CD4-positive, alpha-beta T cell (primary cell): ENCODE measurements around the gene OSBPL3. TPM values are rescaled to one million over a fixed set of nuclear protein-coding genes. Genes with fewer than 3 reads are reported as not detected.

Experiments
- ATAC-seq: fragments of 200-7000 bp; cut with Tn5 transposase; one replicate; pipeline ENCODE4 v1.10.0; 2022; ENCODE audit warnings: mild to moderate bottlenecking; ENCODE audit not compliant: poor library complexity
- CTCF ChIA-PET: fragments of 350-600 bp; sonication (Branson Sonifier 250); formaldehyde crosslinking; loops from one replicate; lab custom pipeline; 2021; ENCODE audit warnings: antibody characterized with exemption, inconsistent platforms; lab: Charles Lee
- POLR2A ChIA-PET: fragments of 350-600 bp; sonication (Branson Sonifier 250); formaldehyde crosslinking; loops from one replicate; lab custom pipeline; 2021; ENCODE audit warnings: antibody characterized with exemption, inconsistent platforms; lab: Charles Lee
- DNase-seq, 14 experiments: peaks; one replicate each; pipeline ENCODE4 v3.0.0-alpha.2; 2013 to 2020; ENCODE audit warnings: mixed read lengths in 2 of 14
- H3K27ac ChIP-seq, 2 donors: one replicate each; pipeline versions ENCODE4 v1.5.1 to v1.7.0; 2013; ENCODE audit warnings: low read length in 2 of 2, low read depth in 1 of 2, mild to moderate bottlenecking in 1 of 2
- H3K27me3 ChIP-seq, 2 experiments: 1 replicate in 1 of 2; 2 replicates in 1 of 2; pipeline versions ENCODE4 v1.6.1 to v1.7.0; 2013; ENCODE audit warnings: low read length in 2 of 2, control low read depth in 1 of 2, mild to moderate bottlenecking in 1 of 2, moderate library complexity in 1 of 2; ENCODE audit not compliant: insufficient read depth in 2 of 2, control insufficient read depth in 1 of 2
- H3K36me3 ChIP-seq: one replicate; pipeline ENCODE4 v1.6.1; 2013; ENCODE audit warnings: low read length, control low read depth; ENCODE audit not compliant: insufficient read depth
- H3K4me1 ChIP-seq: one replicate; pipeline ENCODE4 v1.6.1; 2013; ENCODE audit warnings: low read length, control low read depth; ENCODE audit not compliant: insufficient read depth
- H3K4me3 ChIP-seq: one replicate; pipeline ENCODE4 v1.5.1; 2013; ENCODE audit warnings: mild to moderate bottlenecking, low read length, moderate library complexity
- H3K9me3 ChIP-seq, 2 experiments: 1 replicate in 1 of 2; 2 replicates in 1 of 2; pipeline versions ENCODE4 v1.6.1 to v1.7.0; 2013; ENCODE audit warnings: low read length in 2 of 2, mild to moderate bottlenecking in 2 of 2, control low read depth in 1 of 2, moderate library complexity in 1 of 2; ENCODE audit not compliant: control insufficient read depth in 1 of 2, insufficient read depth in 1 of 2
- H3K27ac Mint-ChIP-seq: one replicate; pipeline ENCODE4 v1.8.0; 2020; ENCODE audit warnings: mixed read lengths
- H3K27me3 Mint-ChIP-seq: one replicate; pipeline ENCODE4 v1.8.0; 2021; ENCODE audit warnings: mixed read lengths
- H3K36me3 Mint-ChIP-seq: one replicate; pipeline ENCODE4 v1.8.0; 2021; ENCODE audit warnings: low read depth, mixed read lengths
- H3K4me1 Mint-ChIP-seq: one replicate; pipeline ENCODE4 v1.8.0; 2021; ENCODE audit warnings: low read depth, mixed read lengths
- H3K4me3 Mint-ChIP-seq: one replicate; pipeline ENCODE4 v1.8.0; 2020; ENCODE audit warnings: mild to moderate bottlenecking, mixed read lengths
- H3K9me3 Mint-ChIP-seq: one replicate; pipeline ENCODE4 v1.8.0; 2020; ENCODE audit warnings: mixed read lengths
- intact Hi-C, 2 experiments: fragments of 100-400 bp; cut with DNase I in 1 of 2; cut with micrococcal nuclease in 1 of 2; formaldehyde crosslinking; loops; one replicate each; pipeline versions ENCODE4 v1.15.1 to v1.9.0; 2023 to 2025; cut with DNase I, micrococcal nuclease
- total RNA-seq, 174 experiments: library from RNA in 2 of 174; stranded (reverse) in 2 of 174; gene quantifications; one replicate each; pipeline ENCODE4 v1.2.3 and lab custom pipeline; 2021 to 2026
- TF ChIP-seq, protein P1 (sequence below): fragments of 200-600 bp; IDR thresholded peaks from one replicate; pipeline ENCODE4 v1.8.0; 2022; ENCODE audit warnings: antibody characterized with exemption, mild to moderate bottlenecking

OSBPL3 gene
- total RNA-seq, 2 experiments from 2014 or later = 25.4 to 25.9 TPM

DNA sequence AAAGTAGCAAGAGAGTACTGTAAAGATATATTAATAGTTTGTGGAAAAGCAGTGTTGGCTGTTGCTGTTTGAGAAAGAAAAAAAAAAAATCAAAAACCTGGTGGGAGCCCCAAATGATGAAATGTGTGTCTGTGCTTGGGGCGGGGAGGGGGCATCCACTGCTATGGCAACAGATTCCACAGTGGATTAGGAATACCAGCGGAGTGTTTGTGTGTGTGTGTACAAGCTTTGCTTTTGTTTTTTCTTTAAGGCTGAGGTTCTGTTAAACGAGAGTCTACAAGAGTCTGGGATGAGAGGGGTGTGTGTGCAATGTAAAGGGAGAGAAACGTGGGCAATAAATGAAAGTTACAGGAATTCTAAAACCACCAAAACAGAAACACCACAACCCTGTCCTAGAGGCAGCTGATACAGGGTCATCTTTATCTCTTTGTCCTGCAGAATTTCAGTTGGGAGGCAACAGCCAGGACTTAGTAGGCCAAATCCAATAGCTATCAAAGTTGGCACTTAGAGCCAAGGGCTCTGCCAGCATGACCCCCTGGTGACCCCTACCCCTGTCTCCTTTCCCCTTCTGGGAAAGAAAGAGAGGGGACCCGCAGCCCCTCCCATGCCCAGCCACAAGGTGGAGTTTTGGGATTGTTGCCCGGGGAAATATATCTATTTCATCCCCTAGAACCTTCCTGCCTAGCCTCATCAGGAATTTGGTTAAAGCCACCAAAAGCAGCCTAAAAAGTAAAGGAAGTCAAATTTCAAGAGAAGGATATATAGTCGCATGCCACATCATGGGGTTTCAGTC, 85.4 kb downstream of the OSBPL3 start:
- ChIA-PET POLR2A (interaction anchor here (0.8 kb wide), 1 partner anchor 85 kb away, joined by 4 read pairs; no protein-coding TSS in a partner anchor), CTCF (interaction anchor here (1.0 kb wide), 1 partner anchor 85 kb away, joined by 3 read pairs; no protein-coding TSS in a partner anchor)
- intact Hi-C loops = no loop called here
- no peak overlapping the region for H3K27ac ChIP-seq
- H3K9me3 Mint-ChIP-seq = no peaks in the 10 kb centered on the region
- peaks cover 11% of the 10 kb centered on the region for H3K36me3 ChIP-seq
- H3K4me3 ChIP-seq = no peak overlapping the region
- no peaks in the 10 kb centered on the region for H3K27me3 ChIP-seq
- H3K9me3 ChIP-seq = no peaks in the 10 kb centered on the region
- TF ChIP-seq, protein P1, sequence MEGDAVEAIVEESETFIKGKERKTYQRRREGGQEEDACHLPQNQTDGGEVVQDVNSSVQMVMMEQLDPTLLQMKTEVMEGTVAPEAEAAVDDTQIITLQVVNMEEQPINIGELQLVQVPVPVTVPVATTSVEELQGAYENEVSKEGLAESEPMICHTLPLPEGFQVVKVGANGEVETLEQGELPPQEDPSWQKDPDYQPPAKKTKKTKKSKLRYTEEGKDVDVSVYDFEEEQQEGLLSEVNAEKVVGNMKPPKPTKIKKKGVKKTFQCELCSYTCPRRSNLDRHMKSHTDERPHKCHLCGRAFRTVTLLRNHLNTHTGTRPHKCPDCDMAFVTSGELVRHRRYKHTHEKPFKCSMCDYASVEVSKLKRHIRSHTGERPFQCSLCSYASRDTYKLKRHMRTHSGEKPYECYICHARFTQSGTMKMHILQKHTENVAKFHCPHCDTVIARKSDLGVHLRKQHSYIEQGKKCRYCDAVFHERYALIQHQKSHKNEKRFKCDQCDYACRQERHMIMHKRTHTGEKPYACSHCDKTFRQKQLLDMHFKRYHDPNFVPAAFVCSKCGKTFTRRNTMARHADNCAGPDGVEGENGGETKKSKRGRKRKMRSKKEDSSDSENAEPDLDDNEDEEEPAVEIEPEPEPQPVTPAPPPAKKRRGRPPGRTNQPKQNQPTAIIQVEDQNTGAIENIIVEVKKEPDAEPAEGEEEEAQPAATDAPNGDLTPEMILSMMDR = peak; percentile 20
- peaks cover 45% of the 10 kb centered on the region for H3K4me1 Mint-ChIP-seq
- H3K27ac Mint-ChIP-seq = no peak overlapping the region
- ATAC-seq (no peak), DNase-seq (no peak)
- no peaks in the 10 kb centered on the region for H3K27me3 Mint-ChIP-seq
- peaks cover 14% of the 10 kb centered on the region for H3K4me1 ChIP-seq
- H3K36me3 Mint-ChIP-seq = peaks cover 21% of the 10 kb centered on the region
- H3K4me3 Mint-ChIP-seq = no peak overlapping the region

GRCh38 chr7:24891311-24891735, 88.7 kb downstream of the OSBPL3 start:
- Mint-ChIP-seq H3K9me3 (no peaks in the 10 kb centered on the region), H3K27me3 (no peaks in the 10 kb centered on the region), H3K4me1 (peaks cover 29% of the 10 kb centered on the region), H3K4me3 (no peak overlapping the region), H3K36me3 (peaks cover 40% of the 10 kb centered on the region), H3K27ac (no peak overlapping the region)
- Histone ChIP-seq H3K27ac (no peak overlapping the region), H3K9me3 (no peaks in the 10 kb centered on the region), H3K4me3 (no peak overlapping the region), H3K36me3 (peaks cover 15% of the 10 kb centered on the region), H3K27me3 (no peaks in the 10 kb centered on the region), H3K4me1 (peaks cover 4% of the 10 kb centered on the region)
- POLR2A ChIA-PET = interaction anchor here (0.6 to 1.2 kb wide), 4 partner anchors 13 to 182 kb away, joined by 3 read pairs; no protein-coding TSS in a partner anchor
- intact Hi-C loops = no loop called here
- TF ChIP-seq, protein P1 = no peak
- CTCF ChIA-PET = interaction anchor here (1.3 to 2.0 kb wide), 3 partner anchors 18 to 207 kb away, joined by 3 to 6 read pairs (median 5); no protein-coding TSS in a partner anchor
- ATAC-seq (no peak), DNase-seq (no peak)

- Mint-ChIP-seq H3K36me3 (peaks cover 56% of the 10 kb centered on the region), H3K4me3 (no peak overlapping the region), H3K9me3 (no peaks in the 10 kb centered on the region), H3K27ac (no peak overlapping the region), H3K27me3 (no peaks in the 10 kb centered on the region), H3K4me1 (peaks cover 12% of the 10 kb centered on the region)
- no peak for ATAC-seq
- Histone ChIP-seq H3K9me3 (no peaks in the 10 kb centered on the region), H3K4me1 (no peaks in the 10 kb centered on the region), H3K4me3 (no peak overlapping the region), H3K36me3 (peaks cover 19% of the 10 kb centered on the region), H3K27ac (no peak overlapping the region), H3K27me3 (no peaks in the 10 kb centered on the region)
- ChIA-PET CTCF (no interaction called here), POLR2A (no interaction called here)
- DNase-seq = no peak
- intact Hi-C loops = no loop called here
- TF ChIP-seq, protein P1 = no peak
Measured at GRCh38 chr7:24889611-24890010, 90.4 kb downstream of the OSBPL3 start.
